NCI-H1436 (cell line): Measurements from ENCODE around the gene THRAP3.
"Not testable (repeated sequence)": the region's sequence is repeated elsewhere in the genome, so short reads cannot be mapped to it uniquely, and the experiment has no call there.

ENCODE experiments used
- DNase-seq: peaks from one replicate; lab custom pipeline; 2025; lab: John Stamatoyannopoulos, UW

THRAP3 gene

GRCh38 chr1:36251794-36252481 lies 27.7 kb downstream of the THRAP3 start:
- DNase-seq: no peak

GRCh38 chr1:36252482-36252824 lies 28.2 kb downstream of the THRAP3 start:
- DNase-seq: not testable (repeated sequence)

- no peak for DNase-seq
Measured at GRCh38 chr1:36253161-36253862, 29.1 kb downstream of the THRAP3 start.

GRCh38 chr1:36256558-36257374 lies 32.5 kb downstream of the THRAP3 start:
- no peak for DNase-seq

GRCh38 chr1:36257375-36257767 lies 33.1 kb downstream of the THRAP3 start:
- DNase-seq: no peak

GRCh38 chr1:36258960-36259344 lies 34.7 kb downstream of the THRAP3 start:
- DNase-seq: no peak

GRCh38 chr1:36268981-36269380 lies 44.7 kb downstream of the THRAP3 start:
- DNase-seq: no peak

- no peak for DNase-seq
Measured at GRCh38 chr1:36269408-36269838, 45.2 kb downstream of the THRAP3 start.

- no peak for DNase-seq
Measured at GRCh38 chr1:36273024-36273423, 48.8 kb downstream of the THRAP3 start.

- DNase-seq: no peak
Measured at GRCh38 chr1:36274201-36274600, 50.0 kb downstream of the THRAP3 start.

GRCh38 chr1:36276688-36277087 lies 52.4 kb downstream of the THRAP3 start:
- no peak for DNase-seq

- no peak for DNase-seq
Measured at GRCh38 chr1:36279110-36279788, 55.0 kb downstream of the THRAP3 start.

GRCh38 chr1:36279789-36280296 lies 55.6 kb downstream of the THRAP3 start:
- no peak for DNase-seq

- DNase-seq: no peak
Measured at GRCh38 chr1:36284061-36284460, 59.8 kb downstream of the THRAP3 start.

GRCh38 chr1:36284517-36284916 lies 60.3 kb downstream of the THRAP3 start:
- DNase-seq: no peak

- peak; percentile 64 for DNase-seq
Measured at GRCh38 chr1:36285443-36286101, 61.3 kb downstream of the THRAP3 start.

- DNase-seq: no peak
Measured at GRCh38 chr1:36286802-36287201, 62.6 kb downstream of the THRAP3 start.

- DNase-seq: no peak
Measured at GRCh38 chr1:36287595-36287994, 63.4 kb downstream of the THRAP3 start.

GRCh38 chr1:36295390-36295789 lies 71.1 kb downstream of the THRAP3 start:
- no peak for DNase-seq

- DNase-seq: no peak
Measured at GRCh38 chr1:36297062-36297461, 72.8 kb downstream of the THRAP3 start.

GRCh38 chr1:36298640-36299039 lies 74.4 kb downstream of the THRAP3 start:
- DNase-seq: no peak

- no peak for DNase-seq
Measured at GRCh38 chr1:36300526-36300925, 76.3 kb downstream of the THRAP3 start.
